NCI-H748 (cell line): Measurements from ENCODE around the gene IKZF3.
"Not testable (repeated sequence)": the region's sequence is repeated elsewhere in the genome, so short reads cannot be mapped to it uniquely, and the experiment has no call there.

ENCODE experiments used
- DNase-seq: peaks from one replicate; lab custom pipeline; 2025; ENCODE audit not compliant: unreplicated experiment; lab: John Stamatoyannopoulos, UW

Gene IKZF3

DNA sequence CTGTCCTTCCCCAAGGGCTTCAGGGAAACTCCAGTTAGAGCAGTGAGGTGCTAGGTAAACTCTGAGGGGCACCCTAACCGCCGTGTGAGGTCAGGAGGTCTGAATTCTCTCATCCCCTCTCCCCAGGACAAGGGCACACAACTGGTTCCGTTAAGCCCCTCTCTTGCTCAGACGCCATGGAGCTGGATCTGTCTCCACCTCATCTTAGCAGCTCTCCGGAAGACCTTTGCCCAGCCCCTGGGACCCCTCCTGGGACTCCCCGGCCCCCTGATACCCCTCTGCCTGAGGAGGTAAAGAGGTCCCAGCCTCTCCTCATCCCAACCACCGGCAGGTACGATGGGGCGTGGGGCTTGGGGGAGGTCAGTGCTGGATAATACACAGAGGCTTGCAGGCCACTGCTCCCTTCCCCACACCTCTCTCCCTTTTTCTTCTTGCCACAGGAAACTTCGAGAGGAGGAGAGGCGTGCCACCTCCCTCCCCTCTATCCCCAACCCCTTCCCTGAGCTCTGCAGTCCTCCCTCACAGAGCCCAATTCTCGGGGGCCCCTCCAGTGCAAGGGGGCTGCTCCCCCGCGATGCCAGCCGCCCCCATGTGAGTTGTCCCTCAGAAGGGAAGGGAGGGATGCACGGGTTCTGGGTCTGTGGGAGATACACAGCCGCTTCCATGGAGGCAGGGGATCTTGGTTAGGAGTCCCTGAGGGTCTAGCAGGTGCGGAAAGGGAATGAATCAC is 121.8 kb downstream of the IKZF3 start:
- DNase-seq: no peak

GRCh38 chr17:39740357-39741111 is 123.6 kb downstream of the IKZF3 start:
- DNase-seq: no peak

- DNase-seq: peak; percentile 43
Measured at GRCh38 chr17:39739885-39740356, 124.2 kb downstream of the IKZF3 start.

DNA sequence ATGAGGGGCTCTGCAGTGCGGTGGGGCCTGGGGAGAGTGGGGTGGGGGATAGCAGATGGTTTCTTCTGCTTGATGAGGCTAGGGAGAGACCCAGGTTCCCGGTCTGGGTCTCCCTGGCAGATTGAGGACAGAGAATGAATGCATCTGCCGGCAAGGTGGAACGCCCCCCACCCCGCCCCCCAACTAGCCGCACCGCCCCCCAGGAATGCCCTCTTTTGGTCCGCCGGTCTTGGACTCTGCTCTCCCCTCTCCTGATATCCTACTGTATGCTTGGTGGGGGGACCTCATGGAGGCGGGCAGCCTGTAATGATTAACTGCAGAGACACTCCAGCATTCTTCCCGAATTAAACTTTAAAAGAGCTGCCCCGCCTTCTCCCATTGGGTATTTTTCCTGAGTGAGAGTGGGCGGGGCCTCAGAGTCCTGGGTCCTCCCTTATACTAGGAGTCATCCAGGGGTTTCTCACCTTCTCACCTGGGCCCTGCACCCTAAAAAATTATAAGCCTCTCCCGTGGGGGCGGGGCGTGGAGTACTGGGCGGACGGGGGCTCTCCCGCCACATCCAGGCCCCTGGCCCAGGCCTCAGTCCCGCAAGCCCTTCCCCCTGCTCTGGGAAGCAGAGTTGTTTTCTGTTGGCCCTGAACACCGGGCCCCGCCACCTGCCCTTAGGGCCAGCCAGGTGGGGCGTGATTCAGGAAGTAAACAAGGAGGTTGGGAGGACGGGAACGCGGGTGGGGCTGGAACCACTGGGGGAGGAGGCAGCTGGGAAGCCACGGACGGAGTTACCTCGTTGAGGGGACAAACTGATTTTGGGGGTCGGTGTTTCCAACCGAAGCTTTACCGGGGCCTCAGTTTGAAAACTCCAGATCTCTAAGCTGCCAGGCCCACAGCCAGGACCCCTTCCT is 124.9 kb downstream of the IKZF3 start:
- peak; percentile 84 for DNase-seq

GRCh38 chr17:39738568-39738901 is 125.6 kb downstream of the IKZF3 start:
- peak; percentile 80 for DNase-seq

DNA sequence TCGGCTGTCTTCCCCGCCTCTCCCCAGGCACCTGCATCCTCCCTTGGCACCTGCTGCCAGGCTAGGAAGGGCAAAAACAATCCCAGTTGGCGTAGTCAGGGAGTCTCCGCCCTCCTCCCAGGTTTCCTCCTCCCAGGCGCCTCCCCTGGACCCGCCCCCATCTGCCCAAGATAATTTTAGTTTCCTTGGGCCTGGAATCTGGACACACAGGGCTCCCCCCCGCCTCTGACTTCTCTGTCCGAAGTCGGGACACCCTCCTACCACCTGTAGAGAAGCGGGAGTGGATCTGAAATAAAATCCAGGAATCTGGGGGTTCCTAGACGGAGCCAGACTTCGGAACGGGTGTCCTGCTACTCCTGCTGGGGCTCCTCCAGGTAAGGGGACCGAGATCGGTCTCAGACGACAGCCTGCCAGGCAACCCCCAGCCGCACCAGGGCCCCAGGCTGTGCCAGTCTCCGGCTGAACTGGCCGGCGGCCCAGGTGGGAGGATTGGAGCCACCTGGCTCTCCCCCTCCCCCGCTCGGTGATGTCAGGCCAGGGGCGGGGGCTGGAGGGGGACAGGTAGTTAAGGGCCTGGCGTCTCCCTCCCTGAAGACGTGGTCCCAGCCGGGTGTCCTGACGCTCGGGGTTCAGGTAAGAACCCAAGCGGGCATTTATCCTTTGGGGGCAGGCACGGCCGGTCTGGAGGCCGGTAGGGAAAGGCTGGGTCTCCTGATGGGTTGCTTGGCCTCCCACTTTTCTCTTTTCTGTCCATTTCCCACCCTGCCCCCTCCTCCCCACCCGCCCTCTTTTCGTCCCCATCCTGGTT is 126.1 kb downstream of the IKZF3 start, which contains the start of gene GRB7:
Gene GRB7 (plus strand): TSS at position 179 of the 808 bp plus-strand sequence. CDS start 4,364 bp downstream, outside the sequence.
- peak; percentile 89 for DNase-seq

- DNase-seq: no peak
Measured at GRCh38 chr17:39737206-39737759, 126.8 kb downstream of the IKZF3 start.

DNA sequence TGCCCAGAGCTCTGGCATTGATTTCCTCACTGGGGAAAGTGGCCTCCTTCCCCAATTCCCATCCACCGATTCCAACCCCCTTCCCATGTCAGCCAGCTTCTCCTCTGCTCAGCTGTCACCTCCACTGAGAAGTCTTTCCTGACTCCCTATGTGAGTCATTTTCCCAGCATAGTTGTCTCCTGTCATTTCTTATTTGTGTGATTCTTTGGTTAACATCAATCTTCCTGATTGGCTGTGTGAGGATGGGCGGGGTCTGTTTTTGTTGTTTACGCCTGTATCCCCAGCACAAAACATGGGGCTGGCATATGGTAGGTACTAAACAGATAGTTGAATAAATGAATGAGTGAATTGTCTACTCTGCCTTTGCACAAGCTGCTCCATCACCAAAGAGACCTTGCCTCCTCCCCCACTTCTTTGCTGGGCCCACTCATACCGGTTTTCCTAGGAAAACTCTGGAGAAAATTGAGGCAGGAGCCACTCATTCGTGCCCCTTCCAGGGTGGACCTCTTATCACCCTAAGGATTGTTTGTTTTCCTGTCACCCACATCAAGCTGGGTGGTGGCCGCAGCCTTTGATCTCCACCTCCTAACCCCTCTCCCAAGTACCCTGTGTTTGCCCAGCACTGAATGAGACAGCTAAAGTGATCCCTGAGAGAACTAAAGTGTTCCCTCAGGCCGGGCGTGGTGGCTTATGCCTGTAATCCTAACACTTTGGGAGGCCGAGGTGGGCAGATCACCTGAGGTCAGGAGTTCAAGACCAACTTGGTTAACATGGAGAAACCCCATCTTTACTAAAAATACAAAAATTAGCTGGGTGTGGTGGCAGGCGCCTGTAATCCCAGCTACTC is 127.6 kb downstream of the IKZF3 start:
- DNase-seq: no peak

GRCh38 chr17:39735882-39736281 is 128.2 kb downstream of the IKZF3 start:
- no peak for DNase-seq

DNA sequence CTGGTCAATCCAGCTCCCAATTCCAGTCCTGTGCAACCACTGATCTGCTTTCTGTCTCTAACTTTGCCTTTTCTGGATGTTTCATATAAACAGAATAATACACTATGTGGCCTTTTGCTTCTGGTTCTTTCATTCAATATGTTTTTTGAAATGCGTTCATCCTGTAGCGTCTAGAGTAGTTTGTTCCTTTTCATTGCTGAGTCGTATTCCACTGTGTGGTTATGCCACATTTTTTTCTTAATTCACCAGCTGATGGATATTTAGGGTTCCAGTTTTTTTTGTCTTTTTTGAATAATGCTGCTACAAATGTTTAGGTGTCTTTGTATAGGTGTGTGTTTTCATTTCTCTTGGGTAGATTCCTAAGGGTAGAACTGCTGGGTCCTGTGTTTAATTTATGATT is 131.5 kb downstream of the IKZF3 start:
- DNase-seq: no peak

GRCh38 chr17:39730095-39730921 is 133.8 kb downstream of the IKZF3 start, which contains the start of gene MIEN1:
MIEN1 (minus strand) TSS chr17:39730532; CDS start chr17:39730495, 37 bp downstream.
- DNase-seq: peak; percentile 81

DNA sequence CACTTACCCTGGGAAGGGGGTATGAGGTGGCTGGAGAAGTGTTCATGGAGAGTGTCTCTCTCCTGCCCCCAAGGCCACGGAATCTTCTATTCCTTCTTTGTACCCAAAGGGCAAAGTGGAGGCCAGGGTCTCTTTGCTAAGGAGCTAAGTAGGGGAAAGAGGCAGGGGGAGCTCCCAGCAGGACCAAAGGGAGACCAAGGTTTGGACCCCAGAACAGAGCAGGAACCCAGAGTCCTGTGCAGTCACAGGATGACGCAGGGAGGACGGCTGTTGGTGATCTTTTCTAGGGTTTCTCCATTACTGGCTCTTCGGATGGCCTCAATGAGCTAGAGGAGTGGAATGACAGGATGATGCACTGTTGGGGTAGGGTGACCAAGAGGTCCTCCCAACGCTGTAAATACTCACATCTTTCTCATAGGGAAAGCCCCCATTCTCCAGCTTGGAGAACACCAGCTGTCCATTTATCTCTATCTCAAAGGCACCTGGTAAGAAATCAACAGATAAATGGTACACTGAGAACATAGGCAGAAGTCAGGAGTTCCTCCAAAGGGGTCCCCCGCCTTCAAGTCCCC is 134.7 kb downstream of the IKZF3 start:
- DNase-seq: no peak

DNA sequence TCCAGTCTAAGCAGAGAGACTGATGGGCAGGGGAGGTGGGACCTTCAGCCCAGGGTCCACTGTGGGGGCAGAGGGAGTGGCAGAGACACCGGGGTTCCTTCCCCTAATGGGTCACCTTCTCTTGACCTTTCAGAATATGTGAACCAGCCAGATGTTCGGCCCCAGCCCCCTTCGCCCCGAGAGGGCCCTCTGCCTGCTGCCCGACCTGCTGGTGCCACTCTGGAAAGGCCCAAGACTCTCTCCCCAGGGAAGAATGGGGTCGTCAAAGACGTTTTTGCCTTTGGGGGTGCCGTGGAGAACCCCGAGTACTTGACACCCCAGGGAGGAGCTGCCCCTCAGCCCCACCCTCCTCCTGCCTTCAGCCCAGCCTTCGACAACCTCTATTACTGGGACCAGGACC is 136.6 kb downstream of the IKZF3 start:
- DNase-seq: no peak

- DNase-seq: no peak
Measured at GRCh38 chr17:39726617-39727016, 137.5 kb downstream of the IKZF3 start.

GRCh38 chr17:39725923-39726322 is 138.2 kb downstream of the IKZF3 start:
- DNase-seq: not testable (repeated sequence)

- DNase-seq: no peak
Measured at GRCh38 chr17:39724731-39725130, 139.4 kb downstream of the IKZF3 start.

GRCh38 chr17:39722965-39723848 is 140.9 kb downstream of the IKZF3 start:
- DNase-seq: no peak
